Kidney epithelial cell (primary cell): Measurements from ENCODE around the gene EPO. TPM values are rescaled to one million over a fixed set of nuclear protein-coding genes. Genes with fewer than 3 reads are reported as not detected.

Experiments
- DNase-seq: peaks from one replicate; pipeline ENCODE4 v3.0.0-alpha.2; 2010; ENCODE audit warnings: low read depth
- H3K27me3 ChIP-seq: 2 replicates; pipeline ENCODE4 v1.6.0; 2011; ENCODE audit warnings: low read length; ENCODE audit not compliant: control insufficient read depth, insufficient read depth
- H3K36me3 ChIP-seq: 2 replicates; pipeline ENCODE4 v1.5.1; 2011; ENCODE audit warnings: low read length; ENCODE audit not compliant: control insufficient read depth, insufficient read depth
- H3K4me3 ChIP-seq: 2 replicates; pipeline ENCODE4 v1.5.1; 2011; ENCODE audit warnings: low read depth, mild to moderate bottlenecking, control low read depth, low read length
- CTCF ChIP-seq: IDR thresholded peaks from 2 replicates; pipeline ENCODE4 v1.5.1; 2011; ENCODE audit warnings: mild to moderate bottlenecking, moderate library complexity, low read length, control low read depth, inconsistent platforms; ENCODE audit not compliant: insufficient read depth, poor library complexity, severe bottlenecking
- total RNA-seq: library from RNA; depleted of rRNA; stranded (reverse); fragments of >200 nt; gene quantifications from 2 replicates; pipeline ENCODE4 v1.2.3, GENCODE V29; 2015

EPO gene
- total RNA-seq, 1 donor from 2014 or later = not detected

DNA sequence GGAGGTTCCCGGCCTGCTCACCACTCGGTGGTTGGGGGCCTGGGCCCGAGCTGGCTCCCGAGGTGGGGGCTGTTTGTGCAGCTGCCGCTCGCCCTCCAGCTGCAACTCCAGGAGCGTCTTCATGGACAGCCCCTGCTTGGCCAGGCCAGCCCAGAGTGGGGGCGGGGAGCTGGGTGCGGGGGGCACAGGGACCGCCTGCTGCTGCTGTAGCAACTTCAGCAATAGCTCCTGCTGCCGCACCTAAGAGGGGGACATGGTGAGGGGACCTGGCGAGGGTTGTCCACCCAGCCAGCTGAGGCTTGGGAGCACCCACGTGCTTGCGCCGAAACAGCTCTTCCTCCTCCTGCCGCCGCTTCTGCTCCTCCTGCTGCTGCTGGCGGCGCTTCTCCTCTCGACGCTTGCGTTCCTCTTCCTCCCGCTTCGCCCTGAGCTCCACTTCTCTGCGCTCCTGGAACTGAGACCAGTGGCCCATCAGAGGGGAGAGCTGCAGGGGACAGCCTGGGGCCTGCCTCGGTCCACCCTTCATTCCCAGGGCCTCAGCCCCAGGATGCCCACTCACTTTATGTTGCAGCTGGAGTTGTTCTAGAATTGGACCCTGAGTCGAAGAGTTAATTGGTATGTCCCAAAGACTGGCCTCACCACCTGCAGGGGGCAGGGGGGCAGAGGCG is 37.1 kb upstream of the EPO start:
- peaks cover 5% of the 10 kb centered on the region for H3K36me3 ChIP-seq
- no peak overlapping the region for H3K4me3 ChIP-seq
- DNase-seq = no peak
- H3K27me3 ChIP-seq = no peaks in the 10 kb centered on the region
- TF ChIP-seq CTCF = no peak

DNA sequence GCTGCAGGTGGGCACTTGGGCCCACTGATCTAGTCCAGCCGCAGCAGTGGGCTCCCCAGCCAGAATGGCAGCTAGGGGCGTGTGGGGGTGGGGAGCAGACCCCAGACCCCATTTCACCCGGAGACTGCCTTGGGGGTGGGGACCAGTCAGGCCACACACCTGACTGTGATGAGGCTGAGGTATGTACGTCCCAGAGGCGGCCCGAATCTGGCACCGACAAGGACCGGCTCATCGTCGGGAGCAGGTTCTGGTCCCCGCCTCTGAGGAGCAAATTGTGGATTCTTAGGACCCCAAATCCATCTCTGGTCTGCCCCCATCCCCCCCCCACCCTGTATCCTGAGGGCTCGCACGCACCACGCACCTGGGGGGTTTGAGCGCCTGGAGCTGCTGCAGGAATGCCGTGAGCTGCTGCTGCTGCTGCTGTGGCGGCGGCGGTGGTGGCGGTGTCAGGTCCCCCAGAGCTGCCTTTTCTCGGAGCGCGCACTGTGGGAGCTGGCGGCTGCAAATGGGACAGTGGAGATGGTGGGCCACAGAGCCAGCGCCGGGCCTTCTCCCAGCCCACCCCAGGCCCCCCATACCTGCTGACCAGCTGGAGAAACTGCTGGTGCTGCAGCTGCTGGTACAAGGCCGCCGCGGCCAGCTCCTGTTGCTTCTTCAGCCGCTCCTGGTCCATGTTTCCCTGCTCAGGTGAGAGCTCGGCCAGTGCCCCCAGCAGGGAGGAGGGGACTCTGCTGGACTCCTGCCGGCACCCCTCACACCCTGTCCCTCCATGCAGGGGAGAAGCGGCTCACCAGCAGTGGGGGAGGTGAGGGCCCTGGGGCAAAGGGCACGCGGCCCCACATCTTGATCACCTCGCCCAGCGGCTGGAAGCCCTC is 36.4 kb upstream of the EPO start:
- H3K27me3 ChIP-seq = no peaks in the 10 kb centered on the region
- no peak for TF ChIP-seq CTCF
- H3K36me3 ChIP-seq = peaks cover 5% of the 10 kb centered on the region
- H3K4me3 ChIP-seq = no peak overlapping the region
- DNase-seq = no peak

DNA sequence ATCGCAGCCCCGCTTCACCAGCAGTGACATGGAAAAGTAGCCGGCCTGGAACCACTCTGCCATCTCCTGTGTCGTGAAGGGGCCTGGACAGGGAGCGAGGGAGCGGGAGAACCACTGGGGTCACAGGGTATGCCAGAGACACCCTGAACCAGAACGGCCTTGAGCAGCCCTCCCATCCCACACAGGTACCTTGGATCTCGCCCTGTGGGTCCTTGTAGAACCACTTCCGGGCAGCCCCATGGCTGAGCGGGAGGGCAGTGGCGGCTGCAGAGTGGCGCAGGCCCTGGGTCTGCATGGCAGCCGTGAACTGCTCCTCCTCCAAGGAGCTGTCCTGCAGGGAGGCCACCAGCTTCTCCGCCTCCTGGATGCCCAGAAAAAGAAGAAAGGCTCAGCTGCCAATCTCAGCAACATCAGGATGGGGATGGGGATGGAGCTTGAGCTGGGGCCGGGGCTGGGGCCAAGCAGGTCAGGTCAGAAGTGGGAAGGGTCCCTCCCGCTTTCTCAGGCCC is 35.7 kb upstream of the EPO start:
- no peak overlapping the region for H3K4me3 ChIP-seq
- H3K27me3 ChIP-seq = no peaks in the 10 kb centered on the region
- no peak for TF ChIP-seq CTCF
- no peak for DNase-seq
- peaks cover 5% of the 10 kb centered on the region for H3K36me3 ChIP-seq

DNA sequence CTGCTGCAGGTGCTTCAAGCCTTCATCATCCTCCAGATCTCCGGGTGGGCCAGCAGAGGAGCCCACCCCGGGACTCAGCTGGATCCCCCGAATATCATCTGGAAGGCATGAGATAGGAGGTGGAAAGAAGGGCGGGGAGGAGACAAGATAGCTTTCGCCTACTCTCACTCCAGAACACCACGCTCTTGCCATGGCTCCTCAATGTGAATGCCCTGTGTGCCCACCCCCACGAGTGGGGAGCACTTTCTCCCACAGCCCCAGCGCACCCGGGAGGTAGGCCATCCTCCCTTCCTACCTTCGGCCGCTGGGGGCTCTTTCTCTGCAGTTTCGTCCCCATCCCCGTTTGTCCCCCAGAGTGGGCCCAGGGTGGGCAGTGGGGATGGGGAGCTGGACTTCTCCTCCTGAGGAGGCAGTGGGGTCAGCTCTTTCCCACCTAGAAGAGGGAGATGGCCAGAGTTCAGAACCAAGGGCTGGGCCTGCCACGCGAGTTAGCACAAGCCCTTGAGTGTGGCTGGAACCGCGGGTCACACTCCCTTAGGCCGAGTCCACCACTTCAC is 35.1 kb upstream of the EPO start:
- H3K27me3 ChIP-seq = no peaks in the 10 kb centered on the region
- no peak for DNase-seq
- H3K4me3 ChIP-seq = no peak overlapping the region
- TF ChIP-seq CTCF = no peak
- H3K36me3 ChIP-seq = peaks cover 5% of the 10 kb centered on the region

GRCh38 chr7:100685631-100686145 is 34.6 kb upstream of the EPO start:
- no peak for TF ChIP-seq CTCF
- H3K4me3 ChIP-seq = no peak overlapping the region
- peaks cover 3% of the 10 kb centered on the region for H3K36me3 ChIP-seq
- no peaks in the 10 kb centered on the region for H3K27me3 ChIP-seq
- DNase-seq = no peak
